BLaER1 (cell line): ENCODE data around the gene CR1.
"Not testable (repeated sequence)": the region's sequence is repeated elsewhere in the genome, so short reads cannot be mapped to it uniquely, and the experiment has no call there.

Source experiments
- H3K27ac ChIP-seq: shearing (Covaris generic); formaldehyde crosslinking; 2 replicates; pipeline ENCODE4 v1.8.1; 2022
- H3K27me3 ChIP-seq: shearing (Covaris generic); formaldehyde crosslinking; 2 replicates; pipeline ENCODE4 v1.8.1; 2022
- H3K36me3 ChIP-seq: shearing (Covaris generic); formaldehyde crosslinking; 2 replicates; pipeline ENCODE4 v1.8.1; 2022
- H3K4me1 ChIP-seq: shearing (Covaris generic); formaldehyde crosslinking; 2 replicates; pipeline ENCODE4 v1.8.1; 2022
- H3K4me2 ChIP-seq: shearing (Covaris generic); formaldehyde crosslinking; 2 replicates; pipeline ENCODE4 v1.8.1; 2022
- H3K4me3 ChIP-seq: shearing (Covaris generic); formaldehyde crosslinking; 2 replicates; pipeline ENCODE4 v1.8.1; 2022
- H3K9ac ChIP-seq: shearing (Covaris generic); formaldehyde crosslinking; 2 replicates; pipeline ENCODE4 v1.8.1; 2022
- H3K9me3 ChIP-seq: shearing (Covaris generic); formaldehyde crosslinking; 2 replicates; pipeline ENCODE4 v1.8.1; 2022
- H4K20me1 ChIP-seq: shearing (Covaris generic); formaldehyde crosslinking; 2 replicates; pipeline ENCODE4 v1.8.1; 2022
- Cebpa-rat ChIP-seq: shearing (Covaris generic); IDR thresholded peaks from 2 replicates; pipeline ENCODE4 v1.8.1; 2022

The CR1 gene

DNA sequence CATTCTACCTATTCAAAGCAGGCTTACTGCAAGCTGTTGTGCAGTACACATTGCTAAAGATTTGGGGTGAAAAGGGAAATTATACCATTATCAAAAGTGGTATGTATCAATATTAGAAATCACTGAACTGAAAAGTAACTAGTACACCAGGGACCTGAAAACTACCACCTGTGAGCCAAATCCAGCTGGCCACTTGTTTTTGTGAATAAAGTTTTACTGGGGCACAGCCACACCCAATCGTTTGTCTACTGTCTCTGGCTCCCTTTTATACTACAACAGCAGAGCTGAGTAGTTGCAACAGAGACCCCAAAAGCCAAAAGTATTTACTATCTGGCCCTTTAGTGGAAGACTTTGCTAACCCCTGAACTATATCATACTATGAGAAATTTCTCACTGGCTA lies 135.2 kb downstream of the CR1 start:
- Histone ChIP-seq H3K36me3 (no peaks in the 10 kb centered on the region), H3K27me3 (no peaks in the 10 kb centered on the region), H3K4me1 (no peaks in the 10 kb centered on the region), H4K20me1 (no peaks in the 10 kb centered on the region), H3K4me3 (no peak overlapping the region), H3K9me3 (no peaks in the 10 kb centered on the region), H3K4me2 (no peak overlapping the region), H3K9ac (no peak overlapping the region), H3K27ac (no peak overlapping the region)
- no peak for TF ChIP-seq Cebpa-rat

DNA sequence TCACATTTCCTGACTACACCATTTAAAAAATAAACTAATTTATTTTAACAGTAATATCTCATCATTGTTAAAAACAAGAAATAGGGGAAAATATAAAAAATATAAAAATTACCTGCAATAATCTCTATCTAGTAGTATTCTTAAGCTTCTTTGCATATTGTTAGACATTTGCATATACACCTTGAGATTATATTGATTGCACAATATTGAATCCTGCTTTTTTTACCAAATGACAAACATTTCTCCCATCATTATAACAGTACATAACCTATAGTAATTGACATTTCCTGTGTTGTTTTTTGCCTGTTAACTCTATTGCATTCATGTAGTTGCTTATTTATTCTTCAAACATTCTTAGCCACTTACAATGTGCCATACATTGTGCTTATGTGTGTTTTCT lies 137.3 kb downstream of the CR1 start:
- Histone ChIP-seq H3K9ac (no peak overlapping the region), H3K27ac (no peak overlapping the region), H3K27me3 (no peaks in the 10 kb centered on the region), H3K36me3 (no peaks in the 10 kb centered on the region), H3K4me2 (no peak overlapping the region), H3K4me3 (no peak overlapping the region), H4K20me1 (no peaks in the 10 kb centered on the region), H3K4me1 (no peaks in the 10 kb centered on the region), H3K9me3 (no peaks in the 10 kb centered on the region)
- no peak for TF ChIP-seq Cebpa-rat

DNA sequence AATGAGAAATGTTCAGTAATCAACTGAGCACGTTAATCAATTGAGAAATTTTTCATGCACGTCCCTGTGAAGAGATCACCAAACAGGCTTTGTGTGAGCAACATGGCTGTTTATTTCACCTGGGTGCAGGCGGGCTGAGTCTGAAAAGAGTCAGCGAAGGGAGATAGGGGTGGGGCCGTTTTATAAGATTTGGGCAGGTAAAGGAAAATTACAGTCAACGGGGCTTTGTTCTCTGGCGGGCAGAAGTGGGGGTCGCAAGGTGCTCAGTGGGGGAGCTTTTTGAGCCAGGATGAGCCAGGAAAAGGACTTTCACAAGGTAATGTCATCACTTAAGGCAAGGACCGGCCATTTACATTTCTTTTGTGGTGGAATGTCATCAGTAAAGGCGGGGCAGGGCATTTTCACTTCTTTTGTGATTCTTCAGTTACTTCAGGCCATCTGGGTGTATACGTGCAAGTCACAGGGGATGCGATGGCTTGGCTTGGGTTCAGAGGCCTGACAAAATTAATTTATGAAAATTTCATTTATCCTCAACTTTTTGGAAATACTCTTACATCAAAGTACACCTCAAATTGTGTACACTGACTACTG lies 137.8 kb downstream of the CR1 start:
- H3K27ac ChIP-seq, H3K4me2 ChIP-seq, H4K20me1 ChIP-seq, H3K4me1 ChIP-seq, H3K9me3 ChIP-seq, H3K27me3 ChIP-seq, H3K36me3 ChIP-seq, H3K9ac ChIP-seq, H3K4me3 ChIP-seq: not testable (repeated sequence)

DNA sequence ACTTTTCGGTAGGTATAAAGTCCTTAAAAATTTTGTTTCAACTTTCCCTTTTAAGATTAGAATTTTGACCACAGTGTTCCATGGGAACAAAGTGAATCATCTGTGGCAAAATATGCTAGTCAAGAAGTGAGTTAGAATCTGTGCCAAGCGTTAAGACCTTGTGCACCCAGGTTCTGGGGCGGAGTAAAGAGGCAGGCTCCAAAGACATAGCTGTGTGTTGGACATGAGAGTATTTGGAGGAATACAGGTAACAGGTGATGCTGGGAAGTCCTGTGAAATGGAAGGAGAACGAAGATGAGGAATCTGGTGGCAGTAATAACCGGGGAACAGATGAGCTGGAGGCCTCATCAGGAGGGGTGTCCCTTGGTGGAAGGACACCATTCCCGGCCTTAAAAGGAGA lies 138.3 kb downstream of the CR1 start:
- H3K4me3 ChIP-seq, H3K9me3 ChIP-seq, H4K20me1 ChIP-seq, H3K4me1 ChIP-seq, H3K4me2 ChIP-seq, H3K9ac ChIP-seq, H3K36me3 ChIP-seq, H3K27me3 ChIP-seq, H3K27ac ChIP-seq: not testable (repeated sequence)

DNA sequence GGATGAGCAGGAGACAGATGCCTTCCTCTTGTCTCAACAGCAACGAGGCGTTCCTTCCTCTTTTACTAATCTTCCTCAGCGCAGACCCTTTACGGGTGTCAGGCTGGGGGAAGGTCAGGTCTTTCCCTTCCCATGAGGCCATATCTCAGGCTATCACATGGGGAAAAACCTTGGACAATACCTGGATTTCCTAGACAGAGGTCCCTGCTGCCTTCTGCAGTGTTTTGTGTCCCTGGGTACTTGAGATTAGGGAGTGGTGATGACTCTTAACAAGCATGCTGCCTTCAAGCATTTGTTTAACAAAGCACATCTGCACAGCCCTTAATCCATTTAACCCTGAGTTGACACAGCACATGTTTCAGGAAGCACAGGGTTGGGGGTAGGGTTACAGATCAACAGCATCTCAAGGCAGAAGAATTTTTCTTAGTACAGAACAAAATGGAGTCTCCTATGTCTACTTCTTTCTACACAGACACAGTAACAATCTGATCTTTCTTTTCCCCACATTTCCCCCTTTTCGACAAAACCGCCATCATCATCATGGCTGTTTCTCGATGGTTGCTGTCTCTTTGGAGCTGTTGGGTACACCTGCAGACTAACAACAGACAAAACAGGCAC lies 139.7 kb downstream of the CR1 start:
- H3K27ac ChIP-seq, H3K27me3 ChIP-seq, H3K4me1 ChIP-seq, H3K36me3 ChIP-seq, H4K20me1 ChIP-seq, H3K4me3 ChIP-seq, H3K4me2 ChIP-seq, H3K9me3 ChIP-seq, H3K9ac ChIP-seq: not testable (repeated sequence)

DNA sequence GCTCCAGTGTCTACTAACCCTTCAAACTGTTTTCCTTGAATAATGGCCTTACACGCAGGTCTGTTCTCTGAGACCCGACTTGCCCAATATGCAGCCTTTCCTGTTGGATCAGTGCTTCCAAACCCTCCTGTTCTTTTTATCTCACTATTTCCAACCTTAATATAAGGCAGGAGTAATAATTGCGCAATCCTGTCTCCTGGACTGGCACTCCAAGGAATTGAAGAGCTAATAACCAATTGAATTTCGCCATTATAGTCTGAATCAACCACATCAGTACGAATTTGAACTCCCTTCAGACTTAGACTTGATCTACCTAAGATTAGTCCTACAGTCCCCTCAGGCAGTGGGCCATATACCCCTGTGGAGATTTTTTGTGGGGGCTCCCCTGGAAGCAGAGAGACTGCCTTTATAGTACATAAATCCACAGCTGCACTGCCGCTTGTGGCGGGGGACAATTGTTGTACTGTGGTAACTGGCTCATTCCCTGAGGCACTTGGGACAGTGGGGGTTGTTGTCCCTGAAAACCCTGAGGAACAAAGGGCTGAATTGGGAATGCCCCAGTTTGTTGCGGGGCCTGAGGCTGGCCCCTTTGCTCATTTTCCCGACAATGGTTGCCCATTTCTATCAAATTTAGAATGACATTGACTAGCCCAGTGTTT lies 142.7 kb downstream of the CR1 start:
- not testable (repeated sequence) for H3K27ac ChIP-seq, H3K4me3 ChIP-seq, H3K27me3 ChIP-seq, H4K20me1 ChIP-seq, H3K36me3 ChIP-seq, H3K4me2 ChIP-seq, H3K9ac ChIP-seq, H3K4me1 ChIP-seq, H3K9me3 ChIP-seq
- peak; percentile 86 for TF ChIP-seq Cebpa-rat

DNA sequence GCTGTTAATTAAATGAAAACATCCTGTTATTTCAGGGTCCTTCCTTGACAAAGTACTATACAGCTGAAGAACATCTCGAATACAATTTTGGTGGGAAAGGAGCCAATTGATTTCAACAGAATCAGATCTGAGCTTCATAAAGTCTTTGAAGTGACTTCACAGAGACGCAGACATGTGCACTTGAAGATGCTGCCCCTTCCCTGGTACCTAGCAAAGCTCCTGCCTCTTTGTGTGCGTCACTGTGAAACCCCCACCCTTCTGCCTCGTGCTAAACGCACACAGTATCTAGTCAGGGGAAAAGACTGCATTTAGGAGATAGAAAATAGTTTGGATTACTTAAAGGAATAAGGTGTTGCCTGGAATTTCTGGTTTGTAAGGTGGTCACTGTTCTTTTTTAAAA lies 143.4 kb downstream of the CR1 start:
- not testable (repeated sequence) for H3K27me3 ChIP-seq, H4K20me1 ChIP-seq, H3K36me3 ChIP-seq, H3K4me2 ChIP-seq, H3K27ac ChIP-seq, H3K4me3 ChIP-seq, H3K9me3 ChIP-seq, H3K9ac ChIP-seq, H3K4me1 ChIP-seq

DNA sequence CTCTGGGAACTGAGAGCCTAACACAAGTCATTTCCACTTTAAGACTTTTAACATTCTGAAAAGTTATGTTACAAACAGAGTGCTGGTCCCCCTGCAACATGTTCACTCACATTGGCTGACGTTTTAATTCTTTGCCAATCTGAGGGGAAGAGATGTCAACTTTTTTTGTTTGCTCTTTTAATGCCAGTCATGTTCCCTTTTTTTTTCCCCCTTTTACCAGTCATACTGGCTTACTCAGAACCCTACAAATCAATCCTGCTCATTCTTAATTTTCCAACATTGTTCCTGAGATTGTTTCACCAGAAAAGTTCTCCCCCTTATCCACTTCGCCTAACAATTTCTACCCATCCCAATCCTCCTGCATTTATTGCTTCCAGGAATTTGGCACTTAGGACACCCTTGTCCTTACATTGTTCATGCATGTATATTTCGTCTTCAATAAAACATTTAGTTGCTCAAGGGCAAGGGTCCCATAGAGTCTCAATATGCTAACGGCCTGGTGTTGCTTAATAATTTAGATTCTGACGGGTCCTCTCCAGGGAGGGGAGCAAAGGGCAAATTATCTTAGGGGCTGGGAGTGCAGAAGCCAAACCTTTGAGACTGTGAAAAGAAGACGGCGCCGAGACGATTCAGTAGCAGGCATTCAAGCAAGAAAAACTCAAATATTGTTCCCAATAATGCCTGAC lies 148.4 kb downstream of the CR1 start:
- Histone ChIP-seq H3K27me3 (no peaks in the 10 kb centered on the region), H3K4me3 (no peak overlapping the region), H3K9ac (no peak overlapping the region), H3K4me1 (no peaks in the 10 kb centered on the region), H4K20me1 (no peaks in the 10 kb centered on the region), H3K9me3 (peaks cover 12% of the 10 kb centered on the region; the same call in 1 of the 2 replicates), H3K36me3 (no peaks in the 10 kb centered on the region), H3K27ac (no peak overlapping the region), H3K4me2 (no peak overlapping the region)
- no peak for TF ChIP-seq Cebpa-rat

DNA sequence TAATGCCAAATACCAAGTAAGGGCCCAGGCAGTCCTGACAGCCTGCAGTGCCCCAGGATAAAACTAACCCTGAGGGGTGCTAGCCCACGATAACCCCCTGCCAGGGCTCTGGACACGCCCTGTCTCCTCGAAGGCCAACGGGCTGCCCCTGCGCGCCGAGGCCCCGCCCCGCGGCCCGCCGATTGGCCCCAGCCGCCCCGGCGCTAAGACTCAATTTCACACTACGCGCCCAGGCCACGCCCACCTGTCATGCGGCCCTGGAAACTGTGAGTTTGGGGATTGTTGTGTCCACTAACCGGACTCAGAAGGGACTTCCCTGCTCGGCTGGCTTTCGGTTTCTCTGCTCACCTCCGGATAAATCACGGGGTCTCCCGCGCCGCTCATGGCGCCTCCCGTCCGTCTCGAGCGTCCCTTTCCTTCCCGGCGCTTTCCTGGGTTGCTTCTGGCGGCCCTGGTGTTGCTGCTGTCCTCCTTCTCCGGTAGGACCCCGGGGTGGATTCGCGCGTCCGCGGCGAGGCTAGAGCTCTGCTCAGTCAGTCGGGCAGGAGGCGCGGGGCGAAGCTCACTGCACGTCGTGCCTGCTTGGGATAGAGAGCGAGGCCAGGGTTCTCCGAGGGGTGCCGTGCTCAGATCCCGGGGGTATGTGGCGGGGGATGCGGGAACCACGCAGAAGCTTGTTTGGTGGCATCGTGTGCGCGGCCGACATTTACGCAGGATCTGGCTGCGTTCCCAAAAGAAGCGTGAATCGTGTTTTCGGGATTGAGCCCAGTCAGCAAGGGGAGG lies 149.1 kb downstream of the CR1 start, which contains the start of gene CR1L:
TSS of gene CR1L (plus strand) at position 282 of the 783 bp plus-strand sequence. CDS start at position 383, 101 bp downstream.
- Histone ChIP-seq H3K9me3 (peaks cover 12% of the 10 kb centered on the region; the same call in 1 of the 2 replicates), H3K9ac (no peak within 1 kb of the TSS), H4K20me1 (no peaks in the 10 kb centered on the region), H3K27ac (no peak within 1 kb of the TSS), H3K4me3 (no peak within 1 kb of the TSS), H3K27me3 (no peaks in the 10 kb centered on the region), H3K36me3 (no peaks in the 10 kb centered on the region), H3K4me1 (no peaks in the 10 kb centered on the region), H3K4me2 (no peak within 1 kb of the TSS)
- no peak for TF ChIP-seq Cebpa-rat

DNA sequence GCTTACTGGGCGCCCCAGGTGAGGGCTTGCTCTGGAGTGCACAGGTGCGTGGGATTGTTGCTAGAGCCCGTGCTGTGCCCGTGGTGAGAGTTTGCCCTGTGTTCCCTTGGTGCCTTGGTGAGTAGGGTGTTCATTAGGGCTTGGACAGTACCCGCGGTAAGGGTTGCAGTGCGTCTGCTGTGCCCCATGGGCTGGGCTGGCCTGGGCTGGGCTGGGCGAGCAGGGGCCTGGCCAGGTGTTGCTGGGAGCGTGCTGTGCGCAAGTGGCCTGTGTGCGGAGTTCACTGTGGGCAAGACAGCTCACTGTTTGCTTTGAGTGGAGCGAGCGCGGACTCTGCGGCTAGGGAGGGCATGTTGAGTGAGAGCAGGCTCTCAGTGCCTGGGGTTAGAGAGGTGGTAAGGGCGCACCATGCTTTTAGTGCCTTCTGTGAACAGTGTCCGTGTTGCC lies 149.7 kb downstream of the CR1 start:
- Histone ChIP-seq H3K36me3 (no peaks in the 10 kb centered on the region), H3K4me1 (no peaks in the 10 kb centered on the region), H3K27me3 (no peaks in the 10 kb centered on the region), H3K9me3 (peaks cover 12% of the 10 kb centered on the region; the same call in 1 of the 2 replicates), H3K9ac (no peak overlapping the region), H3K4me3 (no peak overlapping the region), H3K4me2 (no peak overlapping the region), H3K27ac (no peak overlapping the region), H4K20me1 (no peaks in the 10 kb centered on the region)
- no peak for TF ChIP-seq Cebpa-rat
